ENCODE measurements around the gene SLC6A1. TPM values are rescaled to one million over a fixed set of nuclear protein-coding genes. Genes with fewer than 3 reads are reported as not detected.

Gene SLC6A1
- total RNA-seq, 2 donors from 2014 or later, result 0.05 to 0.21 TPM

DNA sequence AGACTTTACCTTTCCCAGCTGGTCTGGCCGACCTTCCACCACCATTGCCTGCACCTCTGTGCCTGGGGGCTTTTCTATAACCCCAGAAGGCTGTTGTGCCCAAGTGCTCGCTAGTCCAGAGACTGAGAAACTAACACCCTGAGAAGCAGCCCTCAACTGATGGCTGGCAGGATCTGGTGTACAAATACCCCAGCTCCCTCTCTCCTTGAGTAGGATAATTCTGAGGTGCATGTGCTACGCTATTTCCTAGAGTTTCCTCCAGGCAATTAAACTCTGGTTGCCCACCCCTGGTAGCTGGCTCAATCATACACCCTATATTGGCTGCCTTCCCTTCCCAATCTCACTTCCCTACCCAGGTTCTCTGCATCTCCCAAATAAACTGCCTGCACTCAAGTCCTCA lies 11.5 kb upstream of the SLC6A1 start:
- no peak overlapping the region for H3K4me3 ChIP-seq
- no peaks in the 10 kb centered on the region for H3K4me1 ChIP-seq
- DNase-seq, result no peak
- no peaks in the 10 kb centered on the region for H3K9me3 ChIP-seq
- no peaks in the 10 kb centered on the region for H3K27me3 ChIP-seq
- TF ChIP-seq CTCF (IDR thresholded peaks at IDR 0.05), result no peak
- intact Hi-C loops (cut with DNase I), result no loop called here
- no peaks in the 10 kb centered on the region for H3K36me3 ChIP-seq
- H3K27ac ChIP-seq, result no peak overlapping the region
- no peak overlapping the region for H3K9ac ChIP-seq (ENCODE audit: low read depth in 2 of 2, low read length in 2 of 2)

DNA sequence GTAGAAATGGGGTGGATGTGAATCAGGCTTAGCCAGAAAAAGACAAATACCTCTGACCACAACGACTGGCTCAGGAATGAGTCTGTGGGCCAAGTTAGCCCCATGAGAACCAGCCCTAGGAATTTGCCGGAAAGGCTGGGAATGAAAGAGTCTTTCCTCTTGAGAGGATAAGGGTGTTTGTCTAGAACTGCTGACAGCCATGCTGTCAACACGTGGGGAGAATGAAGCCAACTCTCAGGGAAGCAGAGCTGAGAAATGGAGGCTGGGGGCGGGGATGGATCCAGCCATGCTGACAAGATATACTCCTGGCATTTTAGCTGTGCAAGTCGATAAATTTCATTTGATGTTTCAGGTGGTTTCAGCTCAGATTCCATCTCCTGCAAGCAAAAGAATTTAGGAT lies 10.6 kb upstream of the SLC6A1 start:
- Histone ChIP-seq H3K4me1 (no peaks in the 10 kb centered on the region), H3K27me3 (no peaks in the 10 kb centered on the region)
- intact Hi-C loops (cut with DNase I), result no loop called here

DNA sequence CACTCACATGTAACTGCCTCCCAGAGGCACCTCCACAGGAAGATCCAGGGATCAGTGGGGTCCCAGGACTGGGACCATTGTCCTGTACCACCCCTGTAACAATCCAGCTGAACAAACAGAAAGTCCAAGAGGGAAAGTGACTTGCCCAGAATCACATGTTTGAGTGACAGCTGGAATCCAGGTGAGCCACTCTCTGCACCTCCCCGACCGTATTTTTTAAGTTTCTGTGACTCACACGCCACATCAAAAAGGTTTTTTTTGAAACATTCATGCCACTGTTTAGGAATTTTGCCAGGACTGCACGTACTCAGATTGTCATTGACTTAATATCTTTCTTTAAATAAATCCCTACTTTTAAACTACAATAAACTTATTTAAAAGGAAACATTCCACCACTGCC lies 9.8 kb upstream of the SLC6A1 start:
- Histone ChIP-seq H3K27me3 (no peaks in the 10 kb centered on the region), H3K4me1 (no peaks in the 10 kb centered on the region), H3K27ac (no peak overlapping the region), H3K9me3 (no peaks in the 10 kb centered on the region), H3K4me3 (no peak overlapping the region), H3K36me3 (no peaks in the 10 kb centered on the region), H3K9ac (ENCODE audit: low read depth in 2 of 2, low read length in 2 of 2) (no peak overlapping the region)
- TF ChIP-seq CTCF (IDR thresholded peaks at IDR 0.05), result no peak
- intact Hi-C loops (cut with DNase I), result no loop called here
- DNase-seq, result no peak

More for the DNA sequence above, 10.6 kb upstream of the SLC6A1 start:
- no peak overlapping the region for H3K27ac ChIP-seq
- H3K4me3 ChIP-seq, result no peak overlapping the region
- H3K9me3 ChIP-seq, result no peaks in the 10 kb centered on the region
- no peak for TF ChIP-seq CTCF (IDR thresholded peaks at IDR 0.05)
- no peaks in the 10 kb centered on the region for H3K36me3 ChIP-seq
- no peak for DNase-seq
- H3K9ac ChIP-seq (ENCODE audit: low read depth in 2 of 2, low read length in 2 of 2), result no peak overlapping the region

DNA sequence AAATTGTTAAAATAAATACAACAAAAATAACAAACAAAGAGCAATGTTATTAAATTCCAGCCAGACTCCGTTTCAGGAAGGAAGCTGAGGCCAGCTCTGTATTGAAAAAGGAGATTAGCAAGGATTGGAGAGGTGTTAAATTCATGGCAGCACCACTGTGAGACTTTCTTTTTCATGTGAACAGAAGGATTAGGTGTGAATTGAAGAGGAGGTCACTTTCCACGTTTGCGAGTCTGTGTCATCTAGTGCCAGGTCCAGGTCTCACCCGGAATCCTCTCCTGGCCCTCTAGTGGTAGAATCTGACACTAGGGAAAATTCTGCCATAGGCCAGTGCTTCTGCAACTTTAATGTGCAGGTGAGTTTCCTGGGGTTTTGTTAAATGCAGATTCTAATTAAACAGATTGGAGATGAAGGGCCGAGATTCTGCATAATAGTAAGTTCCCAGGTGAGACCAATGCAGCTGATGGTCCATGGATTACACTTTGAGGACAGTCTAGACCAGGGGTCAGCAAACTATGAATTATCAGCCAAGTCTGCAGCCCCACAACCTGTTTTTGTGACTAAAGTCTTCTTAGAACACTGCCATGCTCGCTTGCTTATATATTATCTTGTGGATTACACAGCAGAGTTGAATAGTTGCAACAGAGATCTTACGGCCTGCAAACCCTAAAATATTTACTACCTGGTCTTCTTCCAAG lies 9.2 kb upstream of the SLC6A1 start:
- H3K4me1 ChIP-seq, result no peaks in the 10 kb centered on the region
- intact Hi-C loops (cut with DNase I), result no loop called here
- no peak overlapping the region for H3K9ac ChIP-seq (ENCODE audit: low read depth in 2 of 2, low read length in 2 of 2)
- peak; percentile 71 for TF ChIP-seq CTCF (IDR thresholded peaks at IDR 0.05)
- H3K27ac ChIP-seq, result no peak overlapping the region
- DNase-seq, result peak; percentile 29
- no peaks in the 10 kb centered on the region for H3K9me3 ChIP-seq
- no peak overlapping the region for H3K4me3 ChIP-seq
- H3K27me3 ChIP-seq, result no peaks in the 10 kb centered on the region
- no peaks in the 10 kb centered on the region for H3K36me3 ChIP-seq

GRCh38 chr3:10984371-10984896 lies 8.1 kb upstream of the SLC6A1 start:
- Histone ChIP-seq H3K4me3 (no peak overlapping the region), H3K36me3 (no peaks in the 10 kb centered on the region), H3K27ac (no peak overlapping the region), H3K9ac (ENCODE audit: low read depth in 2 of 2, low read length in 2 of 2) (no peak overlapping the region), H3K4me1 (no peaks in the 10 kb centered on the region), H3K9me3 (no peaks in the 10 kb centered on the region), H3K27me3 (no peaks in the 10 kb centered on the region)
- intact Hi-C loops (cut with DNase I), result no loop called here
- no peak for DNase-seq
- no peak for TF ChIP-seq CTCF (IDR thresholded peaks at IDR 0.05)
